Measurements from ENCODE around the gene PRKG1.

Gene PRKG1

GRCh38 chr10:51368943-51369342 lies 294.7 kb downstream of the PRKG1 start:
- Histone ChIP-seq H3K27ac (replicated peaks) (no peak overlapping the region), H3K4me3 (replicated peaks; ENCODE audit: insufficient read depth, low read length) (no peak overlapping the region), H3K27me3 (ENCODE audit: insufficient read depth, poor library complexity, severe bottlenecking) (no peaks in the 10 kb centered on the region)
- no peak for DNase-seq (ENCODE audit: low read depth in 1 of 2, low spot score in 1 of 2)
- no peak for TF ChIP-seq SPI1 (IDR thresholded peaks at IDR 0.05; ENCODE audit: borderline replicate concordance, low read depth)

GRCh38 chr10:51369903-51370302 lies 295.6 kb downstream of the PRKG1 start:
- H3K27ac ChIP-seq (replicated peaks): no peak overlapping the region
- no peak overlapping the region for H3K4me3 ChIP-seq (replicated peaks; ENCODE audit: insufficient read depth, low read length)
- TF ChIP-seq SPI1 (IDR thresholded peaks at IDR 0.05; ENCODE audit: borderline replicate concordance, low read depth): no peak
- no peak for TF ChIP-seq POLR2AphosphoS5 (IDR thresholded peaks at IDR 0.05; ENCODE audit: low read depth)
- TF ChIP-seq REST (IDR thresholded peaks at IDR 0.05; ENCODE audit: insufficient replicate concordance, low read depth): no peak
- no peak for TF ChIP-seq CTCF (IDR thresholded peaks at IDR 0.05; ENCODE audit: insufficient read depth, low read length)
- TF ChIP-seq GABPA (IDR thresholded peaks at IDR 0.05; ENCODE audit: low read depth): no peak
- DNase-seq (ENCODE audit: low read depth in 1 of 2, low spot score in 1 of 2): no peak
- H3K27me3 ChIP-seq (ENCODE audit: insufficient read depth, poor library complexity, severe bottlenecking): no peaks in the 10 kb centered on the region

- H3K27me3 ChIP-seq (ENCODE audit: insufficient read depth, poor library complexity, severe bottlenecking): no peaks in the 10 kb centered on the region
Measured at GRCh38 chr10:51371743-51372142, 297.5 kb downstream of the PRKG1 start.

GRCh38 chr10:51375790-51376189 lies 301.5 kb downstream of the PRKG1 start:
- no peaks in the 10 kb centered on the region for H3K27me3 ChIP-seq (ENCODE audit: insufficient read depth, poor library complexity, severe bottlenecking)
- no peak overlapping the region for H3K27ac ChIP-seq (replicated peaks)
- no peak for DNase-seq (ENCODE audit: low read depth in 1 of 2, low spot score in 1 of 2)
- TF ChIP-seq SPI1 (IDR thresholded peaks at IDR 0.05; ENCODE audit: borderline replicate concordance, low read depth) (no peak), REST (IDR thresholded peaks at IDR 0.05; ENCODE audit: insufficient replicate concordance, low read depth) (no peak), POLR2AphosphoS5 (IDR thresholded peaks at IDR 0.05; ENCODE audit: low read depth) (no peak), CTCF (IDR thresholded peaks at IDR 0.05; ENCODE audit: insufficient read depth, low read length) (no peak), GABPA (IDR thresholded peaks at IDR 0.05; ENCODE audit: low read depth) (no peak)
- H3K4me3 ChIP-seq (replicated peaks; ENCODE audit: insufficient read depth, low read length): no peak overlapping the region

More at GRCh38 chr10:51371743-51372142, 297.5 kb downstream of the PRKG1 start:
- TF ChIP-seq SPI1 (IDR thresholded peaks at IDR 0.05; ENCODE audit: borderline replicate concordance, low read depth) (no peak), POLR2AphosphoS5 (IDR thresholded peaks at IDR 0.05; ENCODE audit: low read depth) (no peak), REST (IDR thresholded peaks at IDR 0.05; ENCODE audit: insufficient replicate concordance, low read depth) (no peak)
- no peak overlapping the region for H3K27ac ChIP-seq (replicated peaks)
- DNase-seq (ENCODE audit: low read depth in 1 of 2, low spot score in 1 of 2): no peak
- no peak overlapping the region for H3K4me3 ChIP-seq (replicated peaks; ENCODE audit: insufficient read depth, low read length)

Data from HL-60 (cell line).